GM21515 (cell line): ENCODE measurements around the gene GPX4.

ENCODE experiments used
- ATAC-seq: cut with Tn5 transposase; IDR thresholded peaks from one replicate; pipeline ENCODE4 v1.9.1; 2021; ENCODE audit not compliant: unreplicated experiment

The GPX4 gene

GRCh38 chr19:1084024-1084868 lies 19.5 kb upstream of the GPX4 start:
- no peak for ATAC-seq

GRCh38 chr19:1085053-1085658 lies 18.6 kb upstream of the GPX4 start:
- ATAC-seq: no peak

GRCh38 chr19:1085676-1086442 lies 17.9 kb upstream of the GPX4 start:
- ATAC-seq: no peak

- ATAC-seq: no peak
These were observed 17.2 kb upstream of the GPX4 start for GRCh38 chr19:1086613-1087012.

GRCh38 chr19:1087813-1088415 lies 15.9 kb upstream of the GPX4 start:
- ATAC-seq: no peak

- no peak for ATAC-seq
These were observed 15.3 kb upstream of the GPX4 start for GRCh38 chr19:1088416-1089010.

- no peak for ATAC-seq
These were observed 14.5 kb upstream of the GPX4 start for GRCh38 chr19:1089126-1089771.

- no peak for ATAC-seq
These were observed 13.9 kb upstream of the GPX4 start for GRCh38 chr19:1089891-1090290.

GRCh38 chr19:1090731-1091543 lies 12.9 kb upstream of the GPX4 start:
- no peak for ATAC-seq

- ATAC-seq: no peak
These were observed 12.1 kb upstream of the GPX4 start for GRCh38 chr19:1091544-1092175.

GRCh38 chr19:1093330-1093729 lies 10.5 kb upstream of the GPX4 start:
- ATAC-seq: no peak

- ATAC-seq: no peak
These were observed 9.8 kb upstream of the GPX4 start for GRCh38 chr19:1093811-1094553.

GRCh38 chr19:1094655-1094977 lies 9.2 kb upstream of the GPX4 start:
- ATAC-seq: no peak

GRCh38 chr19:1094978-1095701 lies 8.7 kb upstream of the GPX4 start, which contains the start of gene POLR2E:
TSS of gene POLR2E (minus strand) at chr19:1095375. CDS start at chr19:1095315, 60 bp downstream.
- peak; percentile 76 for ATAC-seq

- no peak for ATAC-seq
These were observed 6.0 kb upstream of the GPX4 start for GRCh38 chr19:1097810-1098176.

GRCh38 chr19:1098177-1099051 lies 5.4 kb upstream of the GPX4 start:
- no peak for ATAC-seq

GRCh38 chr19:1101337-1101698 lies 2.5 kb upstream of the GPX4 start:
- ATAC-seq: no peak
